ENCODE data around the gene CDC73.
"Not testable (repeated sequence)": the region's sequence is repeated elsewhere in the genome, so short reads cannot be mapped to it uniquely, and the experiment has no call there.

Gene CDC73

GRCh38 chr1:193260896-193261295 is 139.1 kb downstream of the CDC73 start:
- no peak for DNase-seq (ENCODE audit: low spot score)
- H3K4me3 ChIP-seq, result no peak overlapping the region
- TF ChIP-seq CTCF (IDR thresholded peaks at IDR 0.05), result no peak
- H3K27ac ChIP-seq, result no peak overlapping the region

DNA sequence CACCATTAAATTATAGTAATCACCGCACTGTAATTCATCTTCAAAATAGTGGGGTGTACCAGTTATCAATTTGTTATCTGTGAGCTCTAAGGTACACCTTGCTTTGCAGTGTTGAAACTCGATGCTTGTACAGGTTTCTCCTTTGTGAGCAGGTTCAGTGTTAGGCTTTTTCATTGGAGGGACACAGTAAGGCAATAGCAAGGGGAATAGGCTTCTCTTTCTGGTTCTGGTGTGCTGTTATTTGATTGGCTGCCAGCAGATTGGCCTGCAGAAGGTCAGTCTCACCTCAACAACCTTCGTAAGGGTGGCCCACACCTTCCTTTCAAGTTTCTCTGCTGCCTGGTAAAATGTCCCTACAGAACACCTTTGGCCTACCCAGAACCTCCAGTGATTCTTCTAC is 140.8 kb downstream of the CDC73 start:
- TF ChIP-seq CTCF (IDR thresholded peaks at IDR 0.05), result no peak
- Histone ChIP-seq H3K27ac (no peak overlapping the region), H3K4me3 (no peak overlapping the region)
- no peak for DNase-seq (ENCODE audit: low spot score)

DNA sequence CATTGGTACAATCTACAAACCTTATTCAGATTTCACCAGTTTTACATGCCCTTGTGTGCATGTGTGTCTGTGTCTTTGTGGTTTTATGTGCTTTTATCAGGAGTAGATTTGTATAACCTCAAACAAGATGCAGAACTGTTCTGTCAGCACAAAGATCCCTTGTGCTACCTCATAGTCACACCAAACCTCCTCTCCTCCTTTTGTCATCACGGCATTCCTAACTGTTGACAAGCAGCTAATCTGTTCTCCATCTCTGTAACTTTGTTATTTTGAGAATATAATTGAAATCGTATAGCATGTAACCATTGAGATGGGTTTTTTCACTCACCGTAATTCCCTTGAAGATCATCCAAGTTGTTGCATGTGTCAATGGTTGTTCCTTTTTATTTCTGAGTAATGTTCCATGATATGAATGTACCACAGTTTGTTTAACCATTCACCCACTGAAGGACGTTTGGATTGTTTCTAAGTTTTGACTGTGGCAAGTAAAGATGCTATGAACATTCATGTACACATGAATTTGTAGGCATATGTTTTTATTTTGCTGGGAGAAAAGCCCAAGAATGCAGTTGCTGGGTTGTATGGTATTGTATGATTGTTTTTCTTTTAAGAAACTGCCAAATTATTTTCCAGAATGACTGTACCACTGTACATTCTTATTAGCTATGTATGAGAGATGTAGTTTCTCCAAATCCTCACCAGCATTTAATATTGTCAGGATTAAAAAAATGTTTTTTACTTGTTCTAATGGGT is 142.7 kb downstream of the CDC73 start:
- Histone ChIP-seq H3K4me3 (no peak overlapping the region), H3K27ac (no peak overlapping the region)
- no peak for DNase-seq (ENCODE audit: low spot score)
- TF ChIP-seq CTCF (IDR thresholded peaks at IDR 0.05), result no peak

DNA sequence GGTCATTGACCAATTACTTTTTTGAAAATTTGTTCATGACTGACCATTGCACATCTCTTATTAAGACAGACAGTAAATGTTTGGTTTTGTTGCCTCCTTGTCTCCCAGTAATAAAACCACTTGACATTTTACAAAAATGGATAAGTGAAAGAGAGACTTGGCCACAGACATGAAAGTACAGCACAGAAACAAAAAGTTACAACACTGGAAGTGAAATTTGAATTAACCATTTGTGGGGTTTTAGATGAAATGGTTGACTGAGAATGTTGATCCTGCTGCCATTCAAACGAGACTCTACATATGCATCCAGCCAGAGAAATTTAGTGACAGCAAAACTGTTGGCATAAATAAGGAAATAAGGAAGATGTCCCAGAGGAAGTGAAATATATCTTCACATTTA is 143.9 kb downstream of the CDC73 start:
- no peak overlapping the region for H3K4me3 ChIP-seq
- no peak for TF ChIP-seq CTCF (IDR thresholded peaks at IDR 0.05)

GRCh38 chr1:193266794-193267193 is 145.0 kb downstream of the CDC73 start:
- not testable (repeated sequence) for H3K4me3 ChIP-seq; DNase-seq (ENCODE audit: low spot score); H3K27ac ChIP-seq

More for the DNA sequence above, 143.9 kb downstream of the CDC73 start:
- no peak for DNase-seq (ENCODE audit: low spot score)
- no peak overlapping the region for H3K27ac ChIP-seq

DNA sequence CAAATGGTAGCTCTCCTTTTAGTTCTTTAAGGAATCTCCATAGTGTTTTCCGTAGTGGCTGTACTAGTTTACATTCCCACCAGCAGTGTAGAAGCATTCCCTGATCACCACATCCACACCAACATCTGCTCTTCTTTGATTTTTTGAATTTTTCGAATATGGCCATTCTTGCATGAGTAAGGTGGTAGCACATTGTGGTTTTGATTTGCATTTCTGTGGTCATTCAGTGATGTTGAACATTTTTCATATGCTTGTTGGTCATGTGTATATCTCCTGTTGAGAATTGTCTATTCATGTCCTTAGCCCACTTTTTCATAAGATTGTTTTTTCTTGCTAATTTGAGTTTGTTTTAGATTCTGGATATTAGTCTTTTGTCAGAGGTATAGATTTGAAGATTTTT is 149.2 kb downstream of the CDC73 start:
- Histone ChIP-seq H3K27ac (no peak overlapping the region), H3K4me3 (no peak overlapping the region)
- no peak for DNase-seq (ENCODE audit: low spot score)
- TF ChIP-seq CTCF (IDR thresholded peaks at IDR 0.05), result no peak

DNA sequence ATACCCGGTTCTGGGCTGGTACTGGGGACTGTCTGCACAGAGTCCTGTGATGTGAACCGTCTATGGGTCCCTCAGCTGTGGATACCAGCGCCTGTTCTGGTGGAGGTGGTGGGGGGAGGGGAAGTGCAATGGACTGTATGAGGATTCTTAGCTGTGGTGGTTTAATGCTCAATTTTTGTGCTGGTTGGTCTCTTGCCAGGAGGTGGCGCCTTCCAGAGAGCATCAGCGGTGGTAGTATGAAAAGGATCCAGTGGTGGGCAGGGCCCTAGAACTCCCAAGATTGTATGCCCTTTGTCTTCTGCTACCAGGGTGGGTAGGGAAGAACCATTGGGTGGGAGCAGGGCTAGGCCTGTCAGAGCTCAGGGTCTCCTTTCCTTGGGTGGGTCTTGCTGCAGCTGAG is 153.9 kb downstream of the CDC73 start:
- Histone ChIP-seq H3K4me3 (no peak overlapping the region), H3K27ac (no peak overlapping the region)
- no peak for DNase-seq (ENCODE audit: low spot score)
- no peak for TF ChIP-seq CTCF (IDR thresholded peaks at IDR 0.05)

Measured in coronary artery (tissue), 2 donors.